Measurements from ENCODE around the gene NES.

- TF ChIP-seq CTCF (IDR thresholded peaks at IDR 0.05) (no peak), EP300 (IDR thresholded peaks at IDR 0.05) (no peak)
These were observed 940 bp downstream of the NES start for GRCh38 chr1:156676114-156676819.

Data from A549 (cell line).